ENCODE measurements around the gene ABCA5.

GRCh38 chr17:69287168-69287567 lies 39.8 kb downstream of the ABCA5 start:
- TF ChIP-seq POLR2A (IDR thresholded peaks at IDR 0.05; ENCODE audit: low read depth) = no peak
- TF ChIP-seq CTCF (IDR thresholded peaks at IDR 0.05) = no peak
- no peak for TF ChIP-seq POLR2AphosphoS5 (IDR thresholded peaks at IDR 0.05)
- TF ChIP-seq EP300 (IDR thresholded peaks at IDR 0.05) = no peak

Data from esophagus muscularis mucosa (tissue), 4 donors.